HG02943 (cell line): Measurements from ENCODE around the gene ATXN7L1.

Source experiments
- ATAC-seq: cut with Tn5 transposase; IDR thresholded peaks from one replicate; pipeline ENCODE4 v1.9.1; 2021; ENCODE audit warnings: mild to moderate bottlenecking, low read depth, moderate library complexity; ENCODE audit not compliant: unreplicated experiment

Gene ATXN7L1

DNA sequence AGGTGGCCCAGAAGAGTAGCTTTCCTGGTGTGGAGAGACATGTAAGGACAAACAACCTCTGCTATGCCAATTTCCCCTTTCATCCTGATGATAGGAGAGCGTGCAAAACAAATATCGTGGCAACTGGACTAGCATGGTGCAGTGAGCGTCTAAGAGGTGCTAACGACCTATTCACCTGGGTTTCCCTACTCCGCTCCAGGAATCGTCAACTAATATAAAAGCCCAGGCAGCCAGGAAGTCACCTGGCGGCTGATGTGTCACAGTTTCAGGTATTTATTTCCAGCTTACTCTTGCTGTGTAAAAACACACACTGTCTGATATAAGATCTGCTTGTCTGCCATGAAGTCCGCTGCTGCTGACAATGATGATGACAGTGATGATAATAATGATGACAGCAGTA lies 238.6 kb downstream of the ATXN7L1 start:
- no peak for ATAC-seq

DNA sequence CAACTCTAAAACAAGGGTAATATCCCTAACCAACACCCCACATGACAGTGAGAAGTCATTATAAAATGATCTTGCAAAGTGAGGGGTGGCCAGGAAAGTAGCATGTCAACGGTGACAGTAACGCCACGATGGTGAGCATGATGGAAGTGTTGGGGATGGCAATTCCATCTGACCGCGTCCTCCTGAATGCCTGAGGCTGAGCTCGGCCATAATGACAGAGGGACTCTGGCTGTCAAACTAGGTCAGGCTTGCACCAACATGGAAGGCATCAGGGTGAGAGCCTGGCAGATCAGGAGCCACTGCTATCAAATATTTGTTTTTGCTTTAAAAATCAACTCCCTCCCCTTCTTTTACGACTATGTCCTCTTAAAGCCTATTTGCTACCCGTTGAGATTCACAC lies 239.4 kb downstream of the ATXN7L1 start:
- no peak for ATAC-seq

DNA sequence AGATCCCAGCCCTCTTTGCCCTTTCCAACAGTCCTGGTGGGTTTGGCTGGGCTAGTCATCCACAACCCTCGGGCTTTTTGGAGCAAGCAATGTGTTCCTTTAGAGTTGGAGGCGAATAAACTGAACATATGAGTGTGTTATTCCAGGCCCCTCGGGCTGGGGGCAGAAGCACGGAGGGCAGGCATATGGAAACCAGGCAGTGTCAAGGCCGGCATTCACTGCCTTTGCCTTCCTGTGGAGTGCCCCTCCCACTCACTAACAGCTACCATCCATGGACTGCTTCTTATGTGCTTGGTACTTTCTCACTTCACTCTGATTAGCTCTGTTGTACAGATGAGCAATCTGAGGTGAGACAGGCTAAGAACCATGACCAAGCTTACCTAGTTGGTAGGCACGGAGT lies 241.2 kb downstream of the ATXN7L1 start:
- ATAC-seq: no peak

DNA sequence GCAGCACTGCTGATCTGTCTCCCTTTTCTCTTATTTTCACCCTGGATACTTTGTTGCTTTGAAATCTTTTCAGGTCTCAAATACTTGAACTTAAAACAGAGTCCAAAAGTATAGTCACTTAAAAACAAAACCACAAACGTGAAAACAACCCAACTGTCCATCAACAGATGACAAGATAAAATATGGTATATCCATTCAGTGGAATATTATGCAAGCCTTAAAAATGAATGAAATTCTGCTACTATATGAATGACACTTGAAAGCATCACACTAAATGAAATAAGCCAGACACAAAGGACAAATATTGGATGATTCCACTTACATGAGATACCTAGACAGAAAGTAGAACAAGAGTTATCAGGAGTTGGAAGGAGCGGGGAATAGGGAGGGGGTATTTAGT lies 250.4 kb downstream of the ATXN7L1 start:
- ATAC-seq: no peak

DNA sequence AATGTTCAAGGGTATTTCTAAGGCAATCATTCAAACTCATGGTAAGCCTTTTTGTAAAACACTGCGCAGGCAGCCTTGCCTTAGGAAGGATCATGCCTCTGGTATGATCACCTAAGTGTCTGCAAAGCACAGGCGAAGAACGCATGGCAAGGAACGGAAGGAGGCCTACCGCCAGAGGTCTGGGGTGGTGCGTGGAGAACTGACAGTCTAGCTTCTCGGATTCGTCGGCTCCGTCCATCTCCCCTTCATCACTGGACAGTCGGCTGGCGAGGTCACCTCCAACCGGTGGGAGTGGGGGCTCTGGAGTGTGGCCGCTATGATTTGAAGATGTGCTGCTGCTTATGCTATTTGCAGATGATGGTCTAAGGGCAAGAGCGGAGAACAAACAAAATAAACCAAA lies 252.5 kb downstream of the ATXN7L1 start:
- no peak for ATAC-seq

DNA sequence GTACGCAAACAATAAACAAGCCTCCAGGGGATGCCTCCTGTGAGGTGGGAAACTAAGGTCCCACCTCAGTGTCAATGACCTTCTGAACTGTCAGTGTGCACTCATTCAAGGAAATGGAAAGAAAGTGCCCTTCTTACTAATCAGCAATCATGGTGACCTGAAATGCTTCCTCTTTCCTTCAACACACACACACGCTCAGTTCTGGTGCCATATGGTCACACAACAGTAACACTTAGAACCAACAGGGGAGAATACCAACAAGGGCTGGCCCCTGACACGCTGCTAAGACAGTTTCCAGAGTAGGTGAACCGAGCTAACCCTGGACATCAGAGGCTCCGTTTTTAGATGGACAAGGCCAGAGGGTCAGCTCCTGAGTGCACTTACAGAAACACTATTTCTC lies 253.0 kb downstream of the ATXN7L1 start:
- no peak for ATAC-seq

DNA sequence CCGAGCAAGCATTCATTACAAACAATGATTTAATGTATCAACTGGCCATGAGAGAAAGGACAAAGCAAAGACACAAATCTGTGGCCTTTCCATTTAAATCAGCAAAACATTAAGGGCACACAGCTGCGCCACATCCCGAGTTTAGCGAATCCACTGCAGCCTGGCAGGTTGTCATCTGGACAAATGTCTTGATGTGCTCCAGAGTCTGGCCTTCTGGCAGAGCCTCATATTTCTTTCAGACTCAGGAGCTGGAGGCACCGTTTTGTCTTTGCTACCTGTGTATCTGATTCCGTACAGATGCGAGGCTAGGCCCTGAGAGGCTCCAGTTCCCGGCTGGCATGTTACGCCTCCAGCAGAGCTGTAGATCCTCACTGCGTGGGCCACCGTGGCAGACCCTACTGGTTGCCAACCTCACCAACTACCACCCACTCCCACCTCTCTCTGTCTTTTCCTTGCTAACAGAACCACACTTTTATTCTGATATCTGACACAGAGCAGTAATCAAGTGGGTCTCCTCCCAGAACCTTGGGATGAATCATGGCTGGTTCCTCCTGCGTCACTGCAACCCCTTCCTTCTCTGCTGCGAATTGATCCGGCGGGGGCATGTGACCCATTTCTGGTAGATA lies 254.2 kb downstream of the ATXN7L1 start:
- no peak for ATAC-seq

DNA sequence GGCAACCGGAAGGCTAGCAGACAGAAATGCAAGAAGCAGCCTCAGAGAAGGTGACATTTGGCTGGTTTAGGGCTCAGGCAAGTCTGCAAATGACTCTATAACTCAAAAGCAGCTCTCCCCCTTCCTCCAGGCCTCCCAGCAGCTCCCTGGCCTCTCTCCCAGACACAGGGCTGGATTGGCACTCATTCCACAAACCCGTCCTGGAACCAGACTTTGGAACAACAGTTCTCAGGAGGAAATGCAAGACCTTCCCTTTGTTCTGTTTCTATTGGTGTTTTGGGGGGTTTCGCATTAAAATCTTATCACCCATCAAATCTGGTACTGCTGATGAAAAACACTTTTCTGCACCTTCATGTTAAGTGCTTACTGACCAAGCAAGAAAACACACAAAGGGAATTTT lies 254.8 kb downstream of the ATXN7L1 start:
- ATAC-seq: no peak

DNA sequence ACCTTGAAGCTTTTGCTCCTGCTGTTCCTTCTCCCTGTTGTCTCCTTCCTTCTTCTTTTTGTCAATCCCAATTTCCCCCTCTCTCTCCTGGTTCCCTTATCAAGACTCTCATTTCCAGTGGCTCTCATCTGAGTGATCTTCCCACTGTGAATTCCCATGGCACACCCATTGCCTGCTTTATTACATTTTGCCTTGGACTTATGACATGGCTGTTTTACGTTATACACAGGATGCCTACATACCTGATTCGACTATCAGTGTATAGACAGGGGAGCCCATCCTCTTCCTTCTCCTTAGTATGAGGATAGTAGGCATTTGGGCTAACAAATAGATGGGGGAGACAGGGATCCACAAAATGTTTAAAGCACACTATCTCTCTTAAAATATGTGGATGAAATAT lies 255.2 kb downstream of the ATXN7L1 start:
- ATAC-seq: no peak

DNA sequence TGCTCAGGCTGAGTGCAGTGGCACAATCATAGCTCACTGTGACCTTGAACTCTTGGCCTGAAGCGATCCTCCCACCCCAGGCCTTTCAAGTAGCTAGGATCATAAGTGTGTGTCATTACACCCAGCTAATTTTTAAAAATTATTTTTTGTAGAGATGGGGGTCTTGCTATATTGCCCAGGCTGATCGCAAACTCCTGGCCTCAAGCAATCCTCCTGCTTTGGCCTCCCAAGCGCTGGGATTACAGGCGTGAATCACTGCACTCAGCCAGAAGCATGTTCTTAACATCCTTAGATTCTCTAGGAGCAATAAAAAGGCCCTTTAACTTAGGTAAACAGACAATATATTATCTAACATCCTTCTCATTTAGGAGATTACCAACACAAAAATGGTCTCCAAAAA lies 256.8 kb downstream of the ATXN7L1 start:
- no peak for ATAC-seq

DNA sequence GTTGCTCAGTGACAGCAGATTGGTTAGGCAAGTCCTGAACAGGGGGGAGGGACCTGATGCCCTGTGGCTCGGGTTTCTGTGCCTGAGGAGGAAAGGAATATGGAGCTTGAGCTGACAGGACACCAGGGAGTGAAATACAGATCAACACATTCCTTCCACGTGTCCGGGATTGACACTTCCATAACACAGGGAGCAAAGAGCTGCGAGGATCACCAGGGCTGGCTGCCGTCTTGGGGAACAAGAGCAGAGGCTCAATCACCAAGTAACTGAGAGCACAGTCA lies 258.4 kb downstream of the ATXN7L1 start:
- ATAC-seq: no peak

DNA sequence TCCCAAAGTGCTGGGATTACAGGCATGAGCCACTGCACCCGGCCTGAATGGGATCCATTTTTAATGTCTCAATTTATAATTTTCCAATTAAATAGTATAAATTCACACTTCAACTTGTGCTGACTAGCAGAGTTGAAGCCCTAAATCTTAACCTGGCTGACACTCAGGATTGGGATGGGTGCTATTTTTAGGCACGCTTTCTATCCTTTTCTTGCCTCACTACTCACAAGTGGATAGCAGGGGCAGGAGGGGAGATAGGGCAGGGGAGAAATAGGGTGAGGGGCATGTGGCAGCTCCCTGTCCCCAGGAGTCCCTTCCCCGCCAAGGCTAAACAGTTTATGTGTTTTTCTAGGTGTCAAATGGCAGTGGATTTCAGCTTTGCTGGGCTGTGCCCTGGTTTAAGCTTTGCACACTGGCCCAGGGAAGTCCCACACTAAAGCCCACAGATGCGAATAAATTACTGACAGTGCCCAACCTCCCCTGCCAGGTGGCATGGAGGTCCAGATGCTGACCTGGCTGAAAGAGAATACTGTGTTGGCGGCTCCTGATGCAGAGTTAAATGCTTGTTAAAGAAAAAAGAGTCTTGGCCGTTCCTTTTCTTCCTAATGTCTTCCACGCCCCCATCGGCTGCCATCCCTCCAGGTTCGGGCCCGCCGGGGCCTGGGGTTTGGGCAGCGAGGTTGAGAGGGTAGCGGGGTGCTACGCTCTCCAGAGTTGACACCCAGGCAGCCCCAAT lies 259.0 kb downstream of the ATXN7L1 start:
- no peak for ATAC-seq

DNA sequence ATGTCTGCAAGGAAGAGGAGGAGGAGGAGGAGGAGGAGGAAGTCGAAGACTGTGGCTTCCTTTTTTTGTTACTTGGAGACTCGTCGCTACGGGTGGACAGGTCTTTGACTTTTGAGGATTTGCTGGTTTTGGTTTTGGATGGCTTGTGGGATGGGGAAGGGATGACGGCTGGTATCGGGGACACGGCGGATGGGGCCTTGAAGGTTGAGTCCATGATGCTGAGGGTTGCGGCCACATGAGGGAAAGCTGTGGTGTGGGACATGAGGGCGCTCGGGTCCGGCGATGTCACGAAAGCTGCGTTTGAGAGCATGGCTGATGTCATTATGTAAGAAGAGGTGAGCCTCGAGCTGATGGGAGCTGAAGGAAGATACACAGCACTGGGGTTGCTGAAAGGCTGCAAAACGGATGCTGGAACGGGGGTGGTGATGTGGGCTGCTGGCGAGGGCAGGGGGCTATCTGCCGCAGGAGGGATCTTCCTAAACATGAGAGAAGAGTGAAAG lies 262.0 kb downstream of the ATXN7L1 start:
- ATAC-seq: no peak

DNA sequence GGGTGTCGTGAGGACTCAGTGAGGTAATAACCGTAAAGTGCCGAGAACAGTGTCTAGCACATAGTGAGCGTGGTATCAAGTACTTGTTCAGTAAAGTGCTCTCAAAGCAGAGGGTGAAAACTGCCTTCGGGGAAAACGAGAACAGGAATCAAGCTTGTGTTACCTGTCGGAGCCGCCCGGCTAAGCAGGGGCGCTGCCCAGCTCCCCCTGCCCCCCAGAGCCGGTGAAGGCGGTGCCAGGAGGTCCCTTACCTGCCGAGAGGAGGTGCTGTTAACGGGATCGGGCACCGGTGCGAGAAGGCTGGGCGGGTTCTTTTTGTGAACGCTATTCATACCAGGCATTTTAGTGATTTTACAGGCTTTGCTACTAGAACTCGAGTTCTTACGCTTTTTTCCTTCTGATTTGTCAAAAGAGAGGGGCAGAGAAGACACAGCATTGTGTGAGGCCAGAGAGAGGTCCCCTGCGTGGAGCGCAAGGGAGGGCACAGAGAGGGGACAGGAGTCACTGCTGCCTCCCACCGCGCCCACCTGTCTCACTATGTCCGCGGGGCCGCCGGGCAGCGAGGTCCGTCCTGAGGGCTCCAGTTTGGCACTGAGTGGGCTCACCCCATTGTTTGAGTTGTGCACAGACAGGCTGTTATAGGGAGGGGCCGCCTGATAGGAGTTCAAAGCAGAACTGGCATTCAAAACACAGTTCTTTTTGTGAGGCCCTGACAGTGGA lies 262.6 kb downstream of the ATXN7L1 start:
- ATAC-seq: no peak

DNA sequence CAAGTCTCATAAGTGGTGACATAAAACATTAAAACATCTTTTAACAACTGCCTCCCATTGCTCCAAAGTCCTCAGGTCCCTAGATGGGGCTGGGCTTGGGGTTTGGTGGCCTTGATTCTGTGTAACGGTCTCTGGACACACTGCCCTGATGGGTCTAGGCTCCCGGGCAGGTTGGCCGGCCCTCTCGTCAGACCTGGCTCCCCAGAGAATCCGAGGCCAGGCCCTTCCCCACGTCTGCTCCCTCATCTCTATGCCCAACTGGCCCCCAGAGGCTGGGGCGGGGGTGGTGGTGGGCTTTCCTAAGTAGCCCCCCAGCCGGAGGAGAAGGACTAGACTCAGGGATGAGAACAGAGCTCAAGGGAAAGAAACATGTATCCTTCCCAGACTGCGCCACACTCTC lies 263.6 kb downstream of the ATXN7L1 start:
- ATAC-seq: no peak

DNA sequence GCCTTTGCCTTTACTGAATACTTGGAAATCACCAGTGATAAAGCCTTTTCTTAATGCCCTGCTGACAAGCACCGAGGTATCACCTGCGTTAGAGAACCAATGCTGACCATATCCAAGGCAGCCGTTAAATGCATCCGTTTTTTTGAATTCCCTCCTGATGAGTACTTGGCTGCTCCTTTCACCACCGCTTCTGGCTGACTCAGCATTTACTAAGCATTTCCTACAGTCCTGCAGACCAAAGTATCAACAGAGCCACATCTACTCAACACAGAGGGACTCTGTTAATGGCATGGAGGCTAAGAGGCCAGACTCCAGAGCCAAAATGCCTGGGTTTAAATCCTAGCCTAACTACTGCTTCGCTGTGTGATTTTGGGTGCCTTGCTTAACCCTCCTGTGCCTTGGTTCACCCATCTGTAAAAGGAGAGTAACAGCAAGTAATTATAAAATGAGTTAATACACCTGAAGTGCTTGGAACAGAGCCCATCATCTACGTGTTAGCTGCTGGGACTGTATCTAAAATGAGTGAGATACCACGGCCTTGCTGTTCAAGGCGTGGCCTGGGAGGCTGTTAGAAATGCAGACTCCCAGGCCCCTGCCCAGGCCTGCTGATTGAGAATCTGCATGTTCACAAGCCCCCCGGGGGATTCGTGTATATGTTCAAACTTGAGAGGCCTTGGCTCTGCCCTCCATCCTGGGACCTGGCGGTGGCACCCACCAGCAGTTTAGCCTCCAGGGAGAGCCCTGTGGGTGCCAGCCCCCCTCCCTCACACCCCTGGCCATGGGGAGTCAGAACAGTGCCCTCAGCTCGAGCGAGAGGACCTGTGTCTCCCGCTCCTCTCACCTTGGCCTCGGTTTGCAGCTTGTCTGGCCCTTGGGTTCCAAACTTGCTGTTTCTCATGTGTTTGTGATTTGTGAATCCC lies 264.3 kb downstream of the ATXN7L1 start:
- no peak for ATAC-seq

DNA sequence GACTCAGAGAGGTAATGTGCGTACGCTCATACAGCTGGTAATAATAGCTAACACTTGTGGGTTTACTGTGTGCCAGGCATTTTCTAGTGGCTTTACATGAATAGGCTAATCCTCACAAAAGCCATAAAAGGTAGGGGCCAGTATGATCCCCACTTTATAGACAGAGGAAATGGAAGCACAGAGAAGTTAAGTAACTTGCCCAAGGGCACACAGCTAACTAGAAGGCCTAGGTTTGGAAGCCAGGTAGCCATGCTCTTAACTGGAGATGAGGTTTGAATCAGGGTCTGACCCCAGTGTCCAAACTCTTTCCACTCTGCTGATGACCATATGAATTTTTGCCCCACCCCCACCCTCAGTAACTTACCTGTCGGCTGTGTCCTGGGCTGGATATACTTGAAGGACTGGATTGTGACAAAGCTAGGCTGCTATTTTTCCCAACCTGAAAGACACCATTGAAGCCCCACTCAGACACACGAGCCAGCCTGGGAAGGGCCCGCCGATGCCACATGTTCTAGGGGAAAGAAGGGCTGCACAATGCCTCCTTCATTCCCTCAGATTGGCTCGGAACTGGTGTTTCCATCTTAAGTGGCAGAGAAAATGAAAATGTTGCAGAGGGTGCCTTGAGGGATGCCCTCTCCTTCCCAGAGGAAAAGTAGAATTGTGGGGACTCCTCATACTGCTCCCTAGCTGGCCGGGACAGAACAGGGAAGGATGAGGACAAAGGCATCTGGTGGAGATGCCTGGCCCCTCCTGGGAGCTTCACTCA lies 266.1 kb downstream of the ATXN7L1 start:
- no peak for ATAC-seq

DNA sequence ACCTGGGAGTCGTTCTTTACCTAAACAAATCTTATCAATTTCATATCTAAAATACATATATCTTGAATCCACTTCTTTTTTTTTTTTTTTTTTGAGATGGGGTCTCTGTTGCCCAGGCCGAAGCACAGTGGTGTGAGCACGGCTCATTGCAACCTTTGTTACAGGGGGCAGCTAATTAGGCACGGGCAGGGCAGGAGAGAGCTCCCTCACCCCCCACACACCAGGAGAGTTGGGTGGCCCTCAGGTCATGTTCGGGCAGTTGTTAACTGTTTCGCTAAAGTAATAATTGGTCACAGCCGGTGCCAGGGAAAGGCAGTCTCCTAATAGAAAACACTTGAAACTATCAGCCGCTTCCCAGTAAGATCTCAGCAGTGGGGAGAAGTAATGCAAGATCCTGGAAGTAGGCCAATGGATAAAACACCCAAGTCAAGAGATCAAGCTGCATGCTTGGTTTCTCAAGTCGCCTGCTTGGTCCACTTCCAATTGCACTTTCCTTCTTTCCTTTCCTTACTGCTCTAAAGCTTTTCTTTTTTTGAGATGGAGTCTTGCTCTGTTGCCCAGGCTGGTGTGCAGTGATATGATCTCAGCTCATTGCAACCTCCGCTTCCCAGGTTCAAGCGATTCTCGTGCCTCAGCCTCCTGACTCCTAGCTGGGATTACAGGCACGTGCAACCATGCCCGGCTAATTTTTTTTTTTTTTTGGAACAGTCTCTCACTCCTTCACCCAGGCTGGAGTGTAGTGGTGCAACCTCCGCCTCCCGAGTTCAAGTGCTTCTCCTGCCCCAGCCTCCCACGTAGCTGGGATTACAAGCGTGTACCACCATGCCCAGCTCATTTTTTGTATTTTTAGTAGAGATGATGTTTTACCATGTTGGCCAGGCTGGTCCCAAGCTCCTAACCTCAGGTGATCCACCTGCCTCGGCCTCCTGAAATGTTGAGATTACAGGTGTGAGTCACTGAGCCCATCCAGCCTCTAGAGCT lies 273.8 kb downstream of the ATXN7L1 start:
- ATAC-seq: no peak
